Neuronal stem cell (in vitro differentiated cells): ENCODE measurements around the gene PARP2.
A peak's percentile ranks its signal among the peaks of the same experiment; 100 is the strongest.

Experiments used
- DNase-seq: peaks from one replicate; pipeline ENCODE4 v3.0.0-alpha.2; 2013; ENCODE audit warnings: low spot score
- H2AFZ ChIP-seq: one replicate; pipeline ENCODE4 v1.6.1; 2013; ENCODE audit warnings: mild to moderate bottlenecking, low read length, inconsistent platforms
- H2AK5ac ChIP-seq: 2 replicates; pipeline ENCODE4 v1.6.1; 2013; ENCODE audit warnings: low read depth, mild to moderate bottlenecking, inconsistent platforms, low read length, moderate library complexity, mixed read lengths
- H2BK120ac ChIP-seq: 2 replicates; pipeline ENCODE4 v1.6.1; 2013; ENCODE audit warnings: low read depth, mild to moderate bottlenecking, inconsistent platforms, low read length, moderate library complexity, mixed read lengths
- H2BK12ac ChIP-seq: one replicate; pipeline ENCODE4 v1.6.1; 2013; ENCODE audit warnings: low read length, inconsistent platforms
- H2BK15ac ChIP-seq: 2 replicates; pipeline ENCODE4 v1.6.1; 2013; ENCODE audit warnings: mild to moderate bottlenecking, low read length, inconsistent platforms, mixed read lengths
- H2BK5ac ChIP-seq: one replicate; pipeline ENCODE4 v1.6.1; 2013; ENCODE audit warnings: inconsistent platforms, mild to moderate bottlenecking, low read length, moderate library complexity
- H3K14ac ChIP-seq: one replicate; pipeline ENCODE4 v1.6.1; 2013; ENCODE audit warnings: low read length, inconsistent platforms
- H3K18ac ChIP-seq: 2 replicates; pipeline ENCODE4 v1.6.1; 2013; ENCODE audit warnings: low read length, inconsistent platforms
- H3K23ac ChIP-seq: 2 replicates; pipeline ENCODE4 v1.6.1; 2013; ENCODE audit warnings: low read depth, mild to moderate bottlenecking, mixed read lengths, low read length, inconsistent platforms; ENCODE audit not compliant: poor library complexity
- H3K27ac ChIP-seq: replicated peaks from 3 replicates; pipeline ENCODE4 v1.5.1; 2013; ENCODE audit warnings: low read length, inconsistent platforms
- H3K27me3 ChIP-seq, 3 experiments: 2 replicates each; pipeline ENCODE4 v1.6.1; 2013; ENCODE audit warnings: low read length in 3 of 3, mild to moderate bottlenecking in 2 of 3, inconsistent platforms in 1 of 3, low read depth in 1 of 3, mixed read lengths in 1 of 3, moderate library complexity in 1 of 3; ENCODE audit not compliant: control insufficient read depth in 3 of 3, insufficient read depth in 3 of 3
- H3K36me3 ChIP-seq, 2 donors: replicated peaks in 1 of 2; 2 replicates each; pipeline ENCODE4 v1.6.1; 2013; ENCODE audit warnings: low read length in 2 of 2; ENCODE audit not compliant: control insufficient read depth in 2 of 2, insufficient read depth in 2 of 2
- H3K4ac ChIP-seq: 2 replicates; pipeline ENCODE4 v1.6.1; 2013; ENCODE audit warnings: inconsistent platforms, mild to moderate bottlenecking, low read length, moderate library complexity
- H3K4me1 ChIP-seq, 2 donors: 1 replicate in 1 of 2; 2 replicates in 1 of 2; pipeline ENCODE4 v1.6.1; 2013; ENCODE audit warnings: low read length in 2 of 2, low read depth in 1 of 2; ENCODE audit not compliant: control insufficient read depth in 2 of 2, insufficient read depth in 1 of 2
- H3K4me2 ChIP-seq: one replicate; pipeline ENCODE4 v1.6.1; 2013; ENCODE audit warnings: mild to moderate bottlenecking, low read length, inconsistent platforms; ENCODE audit not compliant: insufficient read depth, poor library complexity, severe bottlenecking
- H3K4me3 ChIP-seq, 2 donors: 2 replicates each; pipeline ENCODE4 v1.5.1; 2013; ENCODE audit warnings: low read length in 2 of 2, mild to moderate bottlenecking in 2 of 2, inconsistent platforms in 1 of 2, moderate library complexity in 1 of 2
- H3K79me1 ChIP-seq: one replicate; pipeline ENCODE4 v1.6.1; 2013; ENCODE audit warnings: low read depth, mild to moderate bottlenecking, inconsistent platforms, low read length, moderate library complexity
- H3K9ac ChIP-seq: one replicate; pipeline ENCODE4 v1.6.1; 2013; ENCODE audit warnings: mild to moderate bottlenecking, low read depth, low read length, inconsistent platforms; ENCODE audit not compliant: poor library complexity
- H3K9me3 ChIP-seq, 2 donors: replicated peaks in 1 of 2; 2 replicates each; pipeline versions ENCODE3 to v1.6.1; 2013; ENCODE audit warnings: low read length in 2 of 2, mild to moderate bottlenecking in 2 of 2, inconsistent platforms in 1 of 2, low read depth in 1 of 2, mixed read lengths in 1 of 2, moderate library complexity in 1 of 2; ENCODE audit not compliant: control insufficient read depth in 2 of 2, insufficient read depth in 1 of 2
- H4K8ac ChIP-seq: one replicate; pipeline ENCODE4 v1.6.1; 2013; ENCODE audit warnings: low read depth, mild to moderate bottlenecking, inconsistent platforms, low read length, moderate library complexity
- H4K91ac ChIP-seq: one replicate; pipeline ENCODE4 v1.6.1; 2013; ENCODE audit warnings: low read length, low read depth, mild to moderate bottlenecking, inconsistent platforms; ENCODE audit not compliant: poor library complexity
- WGBS, 2 donors: extraction: QIAGEN DNeasy Blood & Tissue Kit; methylation state at CpG; one replicate each; pipeline ENCODE4 v1.1.7; 2013; ENCODE audit warnings: missing lambda C conversion rate in 2 of 2, mixed read lengths in 1 of 2; ENCODE audit not compliant: insufficient read length in 2 of 2, insufficient replicate concordance in 1 of 2; ENCODE audit errors: extremely low coverage in 2 of 2; 5-methylcytosine and 5-hydroxymethylcytosine counted together

PARP2 gene

GRCh38 chr14:20375471-20375870 is 32.0 kb downstream of the PARP2 start:
- Histone ChIP-seq H3K14ac (no peak overlapping the region), H4K8ac (no peak overlapping the region), H2BK15ac (no peak overlapping the region), H3K4me3 (no peak overlapping the region), H3K18ac (no peak overlapping the region), H3K9me3 (no peaks in the 10 kb centered on the region), H2AK5ac (no peak overlapping the region), H3K4ac (no peak overlapping the region), H4K91ac (no peak overlapping the region), H3K9ac (no peak overlapping the region), H2BK120ac (no peak overlapping the region), H2BK5ac (no peak overlapping the region), H3K27me3 (no peaks in the 10 kb centered on the region), H2AFZ (no peak overlapping the region), H3K4me2 (no peak overlapping the region), H3K79me1 (no peaks in the 10 kb centered on the region), H3K36me3 (peaks cover 19 to 93% of the 10 kb centered on the region in 2 donors), H2BK12ac (no peak overlapping the region), H3K4me1 (no peaks in the 10 kb centered on the region), H3K27ac (no peak overlapping the region), H3K23ac (no peak overlapping the region)
- whole genome bisulfite sequencing, 2 donors = no CpG with 5 or more reads among the region's 3 CpGs
- DNase-seq = no peak

GRCh38 chr14:20376071-20376588 is 32.7 kb downstream of the PARP2 start:
- no peak overlapping the region for H2AK5ac ChIP-seq
- H3K4me1 ChIP-seq = no peaks in the 10 kb centered on the region
- H3K4me3 ChIP-seq = peak overlapping the region in 1 of 2 donors; percentile 34
- WGBS, 2 donors = no CpG with 5 or more reads among the region's 12 CpGs
- H2BK12ac ChIP-seq = no peak overlapping the region
- no peaks in the 10 kb centered on the region for H3K79me1 ChIP-seq
- H4K8ac ChIP-seq = no peak overlapping the region
- H2BK120ac ChIP-seq = no peak overlapping the region
- H3K36me3 ChIP-seq = peaks cover 20 to 93% of the 10 kb centered on the region in 2 donors
- no peak overlapping the region for H3K4ac ChIP-seq
- no peaks in the 10 kb centered on the region for H3K9me3 ChIP-seq
- no peak overlapping the region for H4K91ac ChIP-seq
- no peak overlapping the region for H3K4me2 ChIP-seq
- no peak overlapping the region for H2BK15ac ChIP-seq
- no peak overlapping the region for H3K14ac ChIP-seq
- H3K27me3 ChIP-seq = no peaks in the 10 kb centered on the region
- H3K27ac ChIP-seq = no peak overlapping the region
- H3K18ac ChIP-seq = no peak overlapping the region
- H3K9ac ChIP-seq = no peak overlapping the region
- no peak for DNase-seq
- H2AFZ ChIP-seq = no peak overlapping the region
- no peak overlapping the region for H2BK5ac ChIP-seq
- no peak overlapping the region for H3K23ac ChIP-seq

- H2AFZ ChIP-seq = no peak overlapping the region
- no peak overlapping the region for H3K27ac ChIP-seq
- H3K18ac ChIP-seq = no peak overlapping the region
These were observed 33.7 kb downstream of the PARP2 start for GRCh38 chr14:20377171-20377570.

DNA sequence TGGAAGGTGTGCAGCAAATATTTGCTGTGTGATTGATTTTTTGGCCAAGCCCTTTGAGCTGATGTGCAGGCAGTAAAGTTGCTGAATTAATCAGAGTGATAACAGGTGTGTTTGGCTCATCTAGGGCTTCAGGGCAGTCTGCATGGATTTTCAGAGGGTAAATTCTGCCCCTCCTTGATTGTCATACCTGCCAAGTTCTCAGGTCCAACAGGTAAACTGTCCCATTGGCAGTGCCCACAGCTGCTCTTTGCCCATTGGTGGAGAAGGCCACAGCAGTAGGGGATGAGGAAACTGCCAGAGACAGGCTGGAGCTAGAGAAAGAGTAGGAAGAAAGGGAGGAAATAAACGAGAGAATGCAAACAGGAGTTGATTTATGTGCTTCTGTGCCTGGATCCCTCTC is 36.3 kb downstream of the PARP2 start:
- Histone ChIP-seq H2BK15ac (no peak overlapping the region), H3K4me3 (no peak overlapping the region), H3K4me2 (no peak overlapping the region), H3K9me3 (no peaks in the 10 kb centered on the region), H3K4me1 (no peaks in the 10 kb centered on the region), H3K4ac (no peak overlapping the region), H2BK5ac (no peak overlapping the region), H3K27ac (no peak overlapping the region), H4K8ac (no peak overlapping the region), H3K18ac (no peak overlapping the region), H3K79me1 (peaks cover 2% of the 10 kb centered on the region), H4K91ac (no peak overlapping the region), H3K14ac (no peak overlapping the region), H2AK5ac (no peak overlapping the region), H2BK12ac (no peak overlapping the region), H3K27me3 (no peaks in the 10 kb centered on the region), H2BK120ac (no peak overlapping the region), H3K36me3 (peaks cover 38 to 92% of the 10 kb centered on the region in 2 donors), H3K23ac (no peak overlapping the region), H3K9ac (no peak overlapping the region), H2AFZ (no peak overlapping the region)
- no CpG with 5 or more reads among the region's 1 CpG for WGBS, 2 donors
- no peak for DNase-seq

More at GRCh38 chr14:20377171-20377570, 33.7 kb downstream of the PARP2 start:
- Histone ChIP-seq H3K9ac (no peak overlapping the region), H2AK5ac (no peak overlapping the region), H3K79me1 (peaks cover under 1% of the 10 kb centered on the region), H3K36me3 (peaks cover 27 to 94% of the 10 kb centered on the region in 2 donors), H4K8ac (no peak overlapping the region), H2BK5ac (no peak overlapping the region), H3K4me2 (no peak overlapping the region), H3K27me3 (no peaks in the 10 kb centered on the region), H2BK15ac (no peak overlapping the region), H3K9me3 (no peaks in the 10 kb centered on the region), H2BK120ac (no peak overlapping the region), H3K4ac (no peak overlapping the region), H2BK12ac (no peak overlapping the region), H4K91ac (no peak overlapping the region), H3K4me3 (no peak overlapping the region), H3K4me1 (no peaks in the 10 kb centered on the region), H3K23ac (no peak overlapping the region), H3K14ac (no peak overlapping the region)
- DNase-seq = no peak
- WGBS, 2 donors = no CpG with 5 or more reads among the region's 2 CpGs
